Epithelial cell of proximal tubule (primary cell): ENCODE data around the gene SPACA4. TPM values are rescaled to one million over a fixed set of nuclear protein-coding genes. Genes with fewer than 3 reads are reported as not detected.
"Not testable (repeated sequence)": the region's sequence is repeated elsewhere in the genome, so short reads cannot be mapped to it uniquely, and the experiment has no call there.

Source experiments
- DNase-seq: peaks from one replicate; pipeline ENCODE4 v3.0.0-alpha.2; 2011; ENCODE audit warnings: low read depth
- H3K4me3 ChIP-seq: 2 replicates; pipeline ENCODE4 v1.5.1; 2011; ENCODE audit warnings: low read depth, mild to moderate bottlenecking, low read length
- total RNA-seq: library from RNA; depleted of rRNA; stranded (reverse); fragments of >200 nt; gene quantifications from 2 replicates; pipeline ENCODE4 v1.2.3, GENCODE V29; 2015
- TF ChIP-seq, protein P1 (sequence below): conservative IDR thresholded peaks from 2 replicates; pipeline ENCODE4 v1.5.1; 2012; ENCODE audit warnings: low read depth, mild to moderate bottlenecking, low read length

The SPACA4 gene
- total RNA-seq, 1 donor from 2014 or later, result not detected

GRCh38 chr19:48568345-48568886 lies 38.1 kb upstream of the SPACA4 start:
- TF ChIP-seq, protein P1, sequence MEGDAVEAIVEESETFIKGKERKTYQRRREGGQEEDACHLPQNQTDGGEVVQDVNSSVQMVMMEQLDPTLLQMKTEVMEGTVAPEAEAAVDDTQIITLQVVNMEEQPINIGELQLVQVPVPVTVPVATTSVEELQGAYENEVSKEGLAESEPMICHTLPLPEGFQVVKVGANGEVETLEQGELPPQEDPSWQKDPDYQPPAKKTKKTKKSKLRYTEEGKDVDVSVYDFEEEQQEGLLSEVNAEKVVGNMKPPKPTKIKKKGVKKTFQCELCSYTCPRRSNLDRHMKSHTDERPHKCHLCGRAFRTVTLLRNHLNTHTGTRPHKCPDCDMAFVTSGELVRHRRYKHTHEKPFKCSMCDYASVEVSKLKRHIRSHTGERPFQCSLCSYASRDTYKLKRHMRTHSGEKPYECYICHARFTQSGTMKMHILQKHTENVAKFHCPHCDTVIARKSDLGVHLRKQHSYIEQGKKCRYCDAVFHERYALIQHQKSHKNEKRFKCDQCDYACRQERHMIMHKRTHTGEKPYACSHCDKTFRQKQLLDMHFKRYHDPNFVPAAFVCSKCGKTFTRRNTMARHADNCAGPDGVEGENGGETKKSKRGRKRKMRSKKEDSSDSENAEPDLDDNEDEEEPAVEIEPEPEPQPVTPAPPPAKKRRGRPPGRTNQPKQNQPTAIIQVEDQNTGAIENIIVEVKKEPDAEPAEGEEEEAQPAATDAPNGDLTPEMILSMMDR, result no peak
- no peak overlapping the region for H3K4me3 ChIP-seq
- DNase-seq, result no peak

- DNase-seq, result no peak
- TF ChIP-seq, protein P1, result no peak
- no peak overlapping the region for H3K4me3 ChIP-seq
Observed at GRCh38 chr19:48569814-48570213, 36.7 kb upstream of the SPACA4 start.

GRCh38 chr19:48571378-48572162 lies 35.0 kb upstream of the SPACA4 start:
- DNase-seq, result no peak
- H3K4me3 ChIP-seq, result no peak overlapping the region
- TF ChIP-seq, protein P1, result no peak

DNA sequence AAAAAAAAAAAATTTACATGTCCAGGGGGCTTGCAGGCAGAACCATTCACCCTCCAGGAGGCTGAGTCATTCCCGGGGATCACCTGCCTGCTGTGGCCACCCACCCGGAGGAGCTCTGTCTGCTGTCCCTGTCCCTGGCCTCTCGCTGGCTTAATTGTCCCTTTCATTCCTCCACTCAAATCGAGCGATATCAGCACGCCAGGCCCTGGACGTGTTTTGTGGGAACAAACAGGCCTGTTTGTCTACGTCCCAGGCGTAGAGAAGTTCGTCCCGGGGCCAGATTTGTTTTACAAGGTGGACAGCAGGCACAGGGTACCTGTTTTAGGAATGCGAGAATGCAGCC lies 33.4 kb upstream of the SPACA4 start:
- no peak overlapping the region for H3K4me3 ChIP-seq
- TF ChIP-seq, protein P1, result no peak
- DNase-seq, result no peak

DNA sequence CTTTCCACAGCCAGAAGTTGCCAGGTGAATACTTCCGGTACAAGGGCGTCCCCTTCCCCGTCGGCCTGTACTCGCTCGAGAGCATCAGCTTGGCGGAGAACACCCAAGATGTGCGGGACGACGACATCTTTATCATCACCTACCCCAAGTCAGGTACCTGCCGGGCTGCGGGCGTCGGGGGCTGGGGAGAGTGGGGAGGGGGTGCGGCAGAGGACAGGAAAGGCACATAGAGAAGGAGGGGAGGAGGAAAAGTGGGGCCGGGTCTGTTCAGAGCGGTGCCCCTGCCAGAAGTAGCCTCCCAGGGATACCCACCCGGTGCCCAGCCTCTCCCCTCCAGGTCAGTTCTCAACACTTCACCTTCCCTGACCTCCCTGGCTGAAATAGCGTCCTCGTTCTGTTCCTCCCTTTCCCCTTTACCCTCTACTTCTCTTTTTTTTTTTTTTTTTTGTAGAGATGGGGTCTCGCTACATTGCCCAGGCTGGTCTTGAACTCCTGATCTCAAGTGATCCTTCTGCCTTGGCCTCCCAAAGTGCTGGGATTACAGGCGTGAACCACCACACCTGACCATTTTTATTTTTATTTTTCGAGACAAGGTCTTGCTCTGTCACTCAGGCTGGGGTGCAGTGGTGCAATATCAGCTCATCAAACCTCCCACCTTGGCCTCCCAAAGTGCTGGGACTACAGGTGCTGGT lies 30.5 kb upstream of the SPACA4 start:
- no peak for DNase-seq
- no peak overlapping the region for H3K4me3 ChIP-seq
- TF ChIP-seq, protein P1, result no peak

- not testable (repeated sequence) for DNase-seq, H3K4me3 ChIP-seq
Observed at GRCh38 chr19:48577908-48578307, 28.6 kb upstream of the SPACA4 start.

GRCh38 chr19:48578891-48579290 lies 27.7 kb upstream of the SPACA4 start:
- no peak overlapping the region for H3K4me3 ChIP-seq
- TF ChIP-seq, protein P1, result no peak
- DNase-seq, result no peak
